Measurements from ENCODE around the gene NPR1.

DNA sequence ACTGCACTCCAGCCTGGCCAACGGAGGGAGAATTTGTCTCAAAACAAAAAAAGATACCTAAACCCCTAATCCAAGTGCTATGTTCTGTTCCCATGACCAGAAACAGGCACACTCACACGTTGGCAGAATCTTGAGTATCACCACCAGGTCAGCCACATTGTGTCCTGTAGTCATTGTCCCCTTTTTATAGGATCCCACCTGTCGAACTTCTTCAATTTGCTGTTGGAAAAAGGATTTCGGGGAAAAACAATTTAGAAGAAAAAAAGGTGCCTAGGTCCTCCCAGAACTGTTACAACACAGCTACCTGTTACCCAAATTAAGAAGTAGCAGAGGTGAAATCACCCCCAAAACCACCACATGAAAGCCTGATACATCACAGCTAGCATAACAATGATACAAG, 11.0 kb upstream of the NPR1 start:
- TF ChIP-seq CTCF (IDR thresholded peaks at IDR 0.05 in 4 of 5, conservative IDR thresholded peaks at IDR 0.05 in 1 of 5) (no peak), POLR2A (IDR thresholded peaks at IDR 0.05) (no peak)

Measured in gastrocnemius medialis (tissue), 4 donors.